C4-2B (cell line): ENCODE results near the gene PTRH1.
"Not testable (repeated sequence)": the region's sequence is repeated elsewhere in the genome, so short reads cannot be mapped to it uniquely, and the experiment has no call there.

Source experiments
- H3K27ac ChIP-seq: fragments of 450-650 bp; 2 replicates; pipeline ENCODE4 v1.5.1; 2017
- CTCF ChIP-seq: fragments of 450-650 bp; conservative IDR thresholded peaks from 2 replicates; pipeline ENCODE4 v1.5.1; 2017; ENCODE audit warnings: mild to moderate bottlenecking
- ZFX ChIP-seq: fragments of 450-650 bp; IDR thresholded peaks from 2 replicates; pipeline ENCODE4 v1.6.1; 2017

PTRH1 gene

GRCh38 chr9:127715470-127716337 lies at the start of gene PTRH1, which contains the start of gene TTC16:
Gene PTRH1 (minus strand): TSS chr9:127715663. CDS start chr9:127715639, 24 bp downstream.
Gene TTC16 (plus strand): TSS chr9:127716079. CDS start chr9:127716146, 67 bp downstream.
- H3K27ac ChIP-seq: peak within 1 kb of the TSS; percentile 68
- TF ChIP-seq CTCF (no peak), ZFX (peak; percentile 55; the same call in 1 of the 2 replicates)

GRCh38 chr9:127763918-127764384 lies 48.5 kb upstream of the PTRH1 start:
- TF ChIP-seq ZFX: no peak
- no peak for TF ChIP-seq CTCF

GRCh38 chr9:127762111-127762676 lies 46.7 kb upstream of the PTRH1 start:
- no peak for TF ChIP-seq ZFX
- TF ChIP-seq CTCF: no peak
- H3K27ac ChIP-seq: no peak overlapping the region

More at GRCh38 chr9:127763918-127764384, 48.5 kb upstream of the PTRH1 start:
- H3K27ac ChIP-seq: no peak overlapping the region

GRCh38 chr9:127761491-127761956 lies 46.1 kb upstream of the PTRH1 start:
- H3K27ac ChIP-seq: no peak overlapping the region
- TF ChIP-seq CTCF: no peak
- TF ChIP-seq ZFX: no peak

- H3K27ac ChIP-seq: no peak overlapping the region
- TF ChIP-seq ZFX: no peak
Measured at GRCh38 chr9:127761061-127761460, 45.6 kb upstream of the PTRH1 start.

GRCh38 chr9:127758843-127759242 lies 43.4 kb upstream of the PTRH1 start:
- TF ChIP-seq ZFX: no peak
- no peak overlapping the region for H3K27ac ChIP-seq

GRCh38 chr9:127756776-127757175 lies 41.3 kb upstream of the PTRH1 start:
- H3K27ac ChIP-seq: not testable (repeated sequence)

GRCh38 chr9:127756233-127756632 lies 40.8 kb upstream of the PTRH1 start:
- no peak for TF ChIP-seq CTCF
- TF ChIP-seq ZFX: no peak
- H3K27ac ChIP-seq: no peak overlapping the region
